Mucosa of stomach (tissue), 1 donor: ENCODE measurements around the gene WDR46.
"Not testable (repeated sequence)": the region's sequence is repeated elsewhere in the genome, so short reads cannot be mapped to it uniquely, and the experiment has no call there.

Experiments
- H3K27me3 ChIP-seq: one replicate; pipeline ENCODE4 v1.7.0; 2013; ENCODE audit warnings: mild to moderate bottlenecking, low read length; ENCODE audit not compliant: control insufficient read depth, insufficient read depth
- H3K36me3 ChIP-seq: one replicate; pipeline ENCODE4 v1.7.0; 2013; ENCODE audit warnings: low read length; ENCODE audit not compliant: control insufficient read depth, insufficient read depth
- H3K4me1 ChIP-seq: one replicate; pipeline ENCODE4 v1.7.0; 2013; ENCODE audit warnings: mild to moderate bottlenecking, low read length; ENCODE audit not compliant: control insufficient read depth, insufficient read depth
- H3K4me3 ChIP-seq: one replicate; pipeline ENCODE4 v1.7.0; 2013; ENCODE audit warnings: low read length
- H3K9ac ChIP-seq: one replicate; pipeline ENCODE4 v1.7.0; 2013; ENCODE audit warnings: mild to moderate bottlenecking, low read length, moderate library complexity
- H3K9me3 ChIP-seq: one replicate; pipeline ENCODE4 v1.7.0; 2013; ENCODE audit warnings: mild to moderate bottlenecking, low read length, moderate library complexity; ENCODE audit not compliant: control insufficient read depth
- donor health status: Pancreatic carcinoma.

Gene WDR46

GRCh38 chr6:33264015-33264414, 25.0 kb downstream of the WDR46 start:
- no peaks in the 10 kb centered on the region for H3K9me3 ChIP-seq
- H3K4me1 ChIP-seq: no peaks in the 10 kb centered on the region
- H3K36me3 ChIP-seq: peaks cover 29% of the 10 kb centered on the region
- H3K27me3 ChIP-seq: no peaks in the 10 kb centered on the region
- H3K4me3 ChIP-seq: no peak overlapping the region
- no peak overlapping the region for H3K9ac ChIP-seq

- not testable (repeated sequence) for H3K4me1 ChIP-seq, H3K27me3 ChIP-seq, H3K9me3 ChIP-seq, H3K4me3 ChIP-seq, H3K9ac ChIP-seq
- peaks cover 22% of the 10 kb centered on the region for H3K36me3 ChIP-seq
Measured at GRCh38 chr6:33262490-33262889, 26.5 kb downstream of the WDR46 start.

DNA sequence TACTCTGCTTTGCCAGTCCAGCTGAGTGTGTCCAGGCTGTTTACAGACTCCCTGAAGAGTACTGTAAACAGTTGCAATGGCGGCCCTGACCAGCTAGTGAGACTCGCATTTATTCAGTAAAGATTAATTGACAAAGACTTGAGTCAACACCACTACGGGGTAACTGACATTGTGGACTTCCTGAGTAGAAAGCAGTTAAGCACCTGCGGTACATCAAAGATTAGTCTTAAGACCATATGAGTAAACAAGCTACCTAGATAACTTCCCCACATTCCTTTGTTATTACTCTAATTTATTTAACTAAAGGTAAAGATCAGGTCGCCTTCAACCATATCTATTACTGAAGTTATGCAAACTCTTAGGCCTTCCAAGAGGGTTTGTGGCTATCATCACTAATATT, 30.0 kb downstream of the WDR46 start:
- H3K27me3 ChIP-seq: no peaks in the 10 kb centered on the region
- no peak overlapping the region for H3K4me3 ChIP-seq
- H3K36me3 ChIP-seq: peaks cover 7% of the 10 kb centered on the region
- no peaks in the 10 kb centered on the region for H3K4me1 ChIP-seq
- no peak overlapping the region for H3K9ac ChIP-seq
- no peaks in the 10 kb centered on the region for H3K9me3 ChIP-seq

- H3K36me3 ChIP-seq: no peaks in the 10 kb centered on the region
- no peaks in the 10 kb centered on the region for H3K27me3 ChIP-seq
- no peak overlapping the region for H3K4me3 ChIP-seq
- peaks cover 11% of the 10 kb centered on the region for H3K4me1 ChIP-seq
- H3K9ac ChIP-seq: no peak overlapping the region
- H3K9me3 ChIP-seq: no peaks in the 10 kb centered on the region
Measured at GRCh38 chr6:33254591-33254990, 34.4 kb downstream of the WDR46 start.

DNA sequence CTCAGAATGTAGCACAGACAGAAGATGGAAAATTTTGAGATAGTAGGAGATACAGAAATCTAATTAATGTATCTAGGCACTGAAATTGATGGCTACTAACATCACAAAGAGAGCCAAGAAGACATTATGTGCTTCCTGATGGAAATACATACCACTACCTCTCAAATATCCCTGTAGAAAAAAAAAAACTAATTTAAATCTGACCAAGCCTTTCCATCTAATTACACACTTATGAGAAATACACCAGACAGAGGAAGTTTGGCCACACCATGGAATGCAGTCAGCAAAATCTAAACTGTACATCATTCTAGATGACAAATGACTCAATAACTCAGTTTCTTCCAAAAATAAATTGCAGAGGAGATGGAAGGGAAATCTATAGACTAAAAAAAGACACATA, 36.3 kb downstream of the WDR46 start:
- no peak overlapping the region for H3K4me3 ChIP-seq
- no peaks in the 10 kb centered on the region for H3K36me3 ChIP-seq
- H3K27me3 ChIP-seq: no peaks in the 10 kb centered on the region
- no peak overlapping the region for H3K9ac ChIP-seq
- H3K9me3 ChIP-seq: no peaks in the 10 kb centered on the region
- peaks cover 25% of the 10 kb centered on the region for H3K4me1 ChIP-seq

DNA sequence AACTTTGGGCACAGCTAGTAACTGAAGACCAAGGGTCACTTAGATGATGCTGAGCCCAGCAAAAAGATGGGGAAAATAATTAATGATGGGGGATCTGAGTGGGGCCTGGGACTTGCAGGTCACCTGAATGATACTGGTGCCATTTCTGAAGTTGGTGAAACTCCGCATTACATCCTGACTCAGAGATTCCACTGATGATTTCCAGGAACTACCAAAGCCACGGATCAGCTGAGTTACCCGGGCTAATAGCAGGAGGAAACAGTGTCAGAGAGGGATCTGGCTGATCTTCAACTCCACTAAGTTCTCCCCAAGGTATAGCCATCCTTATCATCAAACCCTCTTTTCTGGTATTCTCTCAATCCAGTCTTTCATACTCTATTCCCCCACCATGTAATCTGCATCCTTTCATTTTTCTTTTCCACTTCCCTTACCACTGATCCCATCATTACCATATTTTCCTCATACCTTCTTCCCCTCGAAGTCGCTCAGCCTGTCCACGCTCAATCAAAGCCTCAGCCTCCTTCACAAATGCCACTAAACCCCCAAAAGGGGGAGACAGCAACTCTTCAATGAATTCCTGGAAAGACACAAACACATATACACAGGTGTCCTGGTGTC, 37.5 kb downstream of the WDR46 start:
- Histone ChIP-seq H3K36me3 (no peaks in the 10 kb centered on the region), H3K27me3 (no peaks in the 10 kb centered on the region), H3K9me3 (no peaks in the 10 kb centered on the region), H3K9ac (no peak overlapping the region), H3K4me3 (no peak overlapping the region), H3K4me1 (peaks cover 25% of the 10 kb centered on the region)

DNA sequence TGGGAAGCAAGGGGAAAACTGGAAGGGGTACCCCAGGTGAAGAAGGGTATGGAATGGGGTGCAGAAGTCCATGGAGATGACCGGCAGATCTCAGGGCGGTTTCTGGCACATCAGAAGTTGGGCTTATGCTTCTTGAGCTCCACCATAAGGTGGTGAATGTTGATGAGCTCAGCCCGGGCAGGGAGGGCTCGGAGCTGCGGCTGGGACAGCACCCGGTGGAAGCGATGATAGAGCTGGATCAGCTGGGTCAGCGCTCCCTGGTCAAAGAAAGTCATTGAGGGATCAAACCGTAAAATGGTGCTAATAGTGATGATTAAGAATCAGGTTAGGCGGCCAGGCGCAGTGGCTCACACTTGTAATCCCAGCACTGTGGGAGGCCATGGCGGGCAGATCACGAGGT, 38.3 kb downstream of the WDR46 start:
- Histone ChIP-seq H3K27me3 (no peaks in the 10 kb centered on the region), H3K4me3 (no peak overlapping the region), H3K9me3 (no peaks in the 10 kb centered on the region), H3K9ac (no peak overlapping the region), H3K36me3 (no peaks in the 10 kb centered on the region), H3K4me1 (peaks cover 25% of the 10 kb centered on the region)

GRCh38 chr6:33249732-33250630, 39.1 kb downstream of the WDR46 start:
- Histone ChIP-seq H3K9me3 (no peaks in the 10 kb centered on the region), H3K27me3 (no peaks in the 10 kb centered on the region), H3K4me1 (peaks cover 25% of the 10 kb centered on the region), H3K4me3 (peak overlapping the region; percentile 38), H3K36me3 (no peaks in the 10 kb centered on the region), H3K9ac (peak overlapping the region; percentile 92)

DNA sequence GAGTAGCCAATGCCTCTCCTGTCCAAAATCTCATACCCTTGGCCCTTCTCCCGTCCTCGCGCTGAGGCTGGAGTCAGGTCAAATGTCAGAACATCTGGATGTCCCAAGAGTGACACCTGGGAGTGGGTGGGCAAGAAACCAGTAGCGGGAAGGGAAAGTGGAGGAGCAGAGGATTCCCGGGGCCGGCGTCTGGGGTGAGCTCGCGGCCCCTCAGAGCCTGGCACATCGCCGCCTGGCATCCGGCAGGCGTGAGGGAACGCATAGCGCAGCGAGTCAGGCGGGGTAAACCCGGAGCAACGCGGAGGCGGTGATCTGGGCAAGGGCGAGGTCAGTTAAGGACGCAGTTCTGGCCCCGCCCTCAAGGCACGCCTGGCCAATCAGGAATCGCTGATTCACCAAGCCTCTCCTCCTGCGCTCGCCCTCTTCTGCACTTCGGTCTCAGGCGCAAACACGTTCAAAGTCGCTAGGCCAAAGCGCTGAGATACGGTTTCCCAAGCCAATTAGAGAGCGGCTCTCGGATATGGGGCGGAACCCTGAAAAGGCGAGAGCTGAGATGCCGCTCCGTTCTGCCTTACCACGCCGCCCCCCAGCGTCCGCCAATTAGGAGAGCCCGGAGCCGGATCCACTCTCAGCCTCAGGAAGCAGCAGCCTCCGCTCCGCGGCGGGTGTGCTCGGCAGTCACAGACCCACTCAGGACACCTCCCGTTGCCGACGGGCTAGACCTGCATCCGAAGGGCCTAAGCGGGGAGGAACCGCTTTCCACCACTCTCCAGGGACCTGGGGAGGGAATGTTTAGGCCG, 39.9 kb downstream of the WDR46 start:
- Histone ChIP-seq H3K9ac (peak overlapping the region; percentile 92), H3K27me3 (no peaks in the 10 kb centered on the region), H3K4me1 (peaks cover 25% of the 10 kb centered on the region), H3K36me3 (no peaks in the 10 kb centered on the region), H3K9me3 (no peaks in the 10 kb centered on the region), H3K4me3 (peak overlapping the region; percentile 56)

- no peaks in the 10 kb centered on the region for H3K27me3 ChIP-seq
- H3K4me3 ChIP-seq: peak overlapping the region; percentile 56
- peak overlapping the region; percentile 50 for H3K9ac ChIP-seq
- H3K36me3 ChIP-seq: no peaks in the 10 kb centered on the region
- peaks cover 25% of the 10 kb centered on the region for H3K4me1 ChIP-seq
- no peaks in the 10 kb centered on the region for H3K9me3 ChIP-seq
Measured at GRCh38 chr6:33248643-33248931, 40.5 kb downstream of the WDR46 start.

- Histone ChIP-seq H3K4me3 (peak overlapping the region; percentile 56), H3K36me3 (no peaks in the 10 kb centered on the region), H3K4me1 (peaks cover 25% of the 10 kb centered on the region), H3K9me3 (no peaks in the 10 kb centered on the region), H3K27me3 (no peaks in the 10 kb centered on the region), H3K9ac (peak overlapping the region; percentile 50)
Measured at GRCh38 chr6:33247977-33248642, 40.9 kb downstream of the WDR46 start.

DNA sequence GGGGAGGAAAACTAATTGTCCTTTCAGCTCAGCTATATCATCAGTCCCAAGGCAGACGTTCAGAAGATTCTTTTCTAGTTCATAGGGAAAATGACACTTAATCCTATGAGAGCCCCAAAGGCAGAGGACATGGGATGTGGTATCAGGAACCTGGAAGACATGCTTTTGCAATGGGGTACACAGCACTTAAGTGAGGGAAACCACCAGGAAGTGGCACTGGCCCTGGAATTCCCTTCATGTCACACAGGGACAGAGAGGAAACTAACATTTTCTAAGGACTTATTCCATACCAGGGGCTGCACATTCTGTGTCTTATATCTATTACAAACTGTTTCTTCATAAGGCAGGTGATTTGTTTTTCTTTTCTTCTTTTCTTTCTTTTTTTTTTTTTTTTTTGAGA, 45.6 kb downstream of the WDR46 start:
- no peak overlapping the region for H3K9ac ChIP-seq
- no peak overlapping the region for H3K4me3 ChIP-seq
- peaks cover 6% of the 10 kb centered on the region for H3K4me1 ChIP-seq
- H3K9me3 ChIP-seq: no peaks in the 10 kb centered on the region
- H3K36me3 ChIP-seq: no peaks in the 10 kb centered on the region
- H3K27me3 ChIP-seq: no peaks in the 10 kb centered on the region
